Parathyroid adenoma (tissue), 2 donors: Measurements from ENCODE around the gene PML.
"Not testable (repeated sequence)": the region's sequence is repeated elsewhere in the genome, so short reads cannot be mapped to it uniquely, and the experiment has no call there.

ENCODE experiments used
- H2AFZ ChIP-seq: fragments of 300-600 bp; sonication (generic); one replicate; pipeline ENCODE4 v1.7.0; 2017; ENCODE audit warnings: antibody characterized with exemption, mild to moderate bottlenecking
- H3K27ac ChIP-seq: fragments of 300-600 bp; sonication (generic); one replicate; pipeline ENCODE4 v1.7.0; 2017
- H3K27me3 ChIP-seq: fragments of 300-600 bp; sonication (generic); one replicate; pipeline ENCODE4 v1.7.0; 2017; ENCODE audit warnings: low read length; ENCODE audit not compliant: control insufficient read depth, insufficient read depth
- H3K36me3 ChIP-seq: fragments of 300-600 bp; sonication (generic); one replicate; pipeline ENCODE4 v1.7.0; 2017; ENCODE audit warnings: low read length; ENCODE audit not compliant: control insufficient read depth, insufficient read depth
- H3K4me1 ChIP-seq: fragments of 300-600 bp; sonication (generic); one replicate; pipeline ENCODE4 v1.7.0; 2017; ENCODE audit warnings: control low read depth
- H3K4me2 ChIP-seq: fragments of 300-600 bp; sonication (generic); one replicate; pipeline ENCODE4 v1.7.0; 2017; ENCODE audit warnings: low read length
- H3K4me3 ChIP-seq: fragments of 300-600 bp; sonication (generic); one replicate; pipeline ENCODE4 v1.7.0; 2017; ENCODE audit warnings: low read depth, low read length
- H3K79me2 ChIP-seq: fragments of 300-600 bp; sonication (generic); one replicate; pipeline ENCODE4 v1.7.0; 2017; ENCODE audit warnings: control low read depth
- H3K9ac ChIP-seq: fragments of 300-600 bp; sonication (generic); one replicate; pipeline ENCODE4 v1.7.0; 2017; ENCODE audit warnings: mild to moderate bottlenecking
- H3K9me3 ChIP-seq: fragments of 300-600 bp; sonication (generic); one replicate; pipeline ENCODE4 v1.7.0; 2017; ENCODE audit warnings: low read length; ENCODE audit not compliant: control insufficient read depth
- TF ChIP-seq, protein P1 (sequence below): fragments of 300-600 bp; sonication (generic); IDR thresholded peaks from one replicate; pipeline ENCODE4 v1.7.0; 2017; ENCODE audit warnings: antibody characterized with exemption, mild to moderate bottlenecking
- donor health status: primary hyperparathyroidism.

The PML gene

GRCh38 chr15:73969151-73969759 lies 25.3 kb upstream of the PML start:
- no peak overlapping the region for H3K27ac ChIP-seq
- H3K27me3 ChIP-seq, result no peaks in the 10 kb centered on the region
- no peaks in the 10 kb centered on the region for H3K36me3 ChIP-seq
- H3K79me2 ChIP-seq, result no peaks in the 10 kb centered on the region
- TF ChIP-seq, protein P1, sequence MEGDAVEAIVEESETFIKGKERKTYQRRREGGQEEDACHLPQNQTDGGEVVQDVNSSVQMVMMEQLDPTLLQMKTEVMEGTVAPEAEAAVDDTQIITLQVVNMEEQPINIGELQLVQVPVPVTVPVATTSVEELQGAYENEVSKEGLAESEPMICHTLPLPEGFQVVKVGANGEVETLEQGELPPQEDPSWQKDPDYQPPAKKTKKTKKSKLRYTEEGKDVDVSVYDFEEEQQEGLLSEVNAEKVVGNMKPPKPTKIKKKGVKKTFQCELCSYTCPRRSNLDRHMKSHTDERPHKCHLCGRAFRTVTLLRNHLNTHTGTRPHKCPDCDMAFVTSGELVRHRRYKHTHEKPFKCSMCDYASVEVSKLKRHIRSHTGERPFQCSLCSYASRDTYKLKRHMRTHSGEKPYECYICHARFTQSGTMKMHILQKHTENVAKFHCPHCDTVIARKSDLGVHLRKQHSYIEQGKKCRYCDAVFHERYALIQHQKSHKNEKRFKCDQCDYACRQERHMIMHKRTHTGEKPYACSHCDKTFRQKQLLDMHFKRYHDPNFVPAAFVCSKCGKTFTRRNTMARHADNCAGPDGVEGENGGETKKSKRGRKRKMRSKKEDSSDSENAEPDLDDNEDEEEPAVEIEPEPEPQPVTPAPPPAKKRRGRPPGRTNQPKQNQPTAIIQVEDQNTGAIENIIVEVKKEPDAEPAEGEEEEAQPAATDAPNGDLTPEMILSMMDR, result no peak
- H3K4me3 ChIP-seq, result no peak overlapping the region
- no peaks in the 10 kb centered on the region for H3K9me3 ChIP-seq
- H3K9ac ChIP-seq, result no peak overlapping the region
- no peak overlapping the region for H3K4me2 ChIP-seq
- no peak overlapping the region for H2AFZ ChIP-seq
- no peaks in the 10 kb centered on the region for H3K4me1 ChIP-seq

DNA sequence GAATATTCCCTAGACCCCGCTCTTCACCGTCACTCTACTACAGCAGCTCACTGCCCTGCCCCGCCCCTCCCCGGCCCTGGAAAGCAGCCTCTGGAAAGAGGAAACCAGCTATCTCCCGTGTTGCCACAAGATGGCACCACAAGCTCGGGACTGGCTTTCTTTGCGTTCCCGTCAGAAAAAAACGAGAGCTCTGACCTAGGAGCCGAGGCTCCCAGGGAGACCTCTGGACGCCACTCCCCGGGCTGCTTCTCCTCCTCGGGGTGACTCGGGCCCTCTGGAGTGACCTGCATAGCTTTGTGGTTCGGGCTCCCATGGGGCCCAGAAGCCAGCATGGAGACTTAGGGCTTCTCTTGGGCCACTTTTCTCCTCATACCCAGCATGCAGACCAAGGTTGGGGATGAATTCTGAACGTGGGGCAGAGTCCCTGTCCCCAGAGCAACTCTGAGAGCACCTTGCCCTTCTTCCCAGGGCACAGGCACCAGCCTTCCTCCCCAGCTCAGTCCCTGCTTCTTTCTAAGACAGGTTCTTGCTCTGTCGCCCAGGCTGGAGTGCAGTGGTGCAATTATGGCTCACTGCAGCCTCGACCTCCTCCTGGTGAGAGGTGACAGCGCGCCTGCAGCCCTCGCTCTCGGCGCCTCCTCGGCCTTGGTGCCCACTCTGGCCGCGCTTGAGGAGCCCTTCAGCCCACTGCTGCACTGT lies 21.4 kb upstream of the PML start:
- Histone ChIP-seq H3K27me3 (no peaks in the 10 kb centered on the region), H3K79me2 (no peaks in the 10 kb centered on the region), H3K36me3 (no peaks in the 10 kb centered on the region), H3K4me1 (no peaks in the 10 kb centered on the region), H3K9ac (no peak overlapping the region), H3K27ac (no peak overlapping the region), H3K9me3 (no peaks in the 10 kb centered on the region), H3K4me2 (peak overlapping the region; percentile 63), H3K4me3 (no peak overlapping the region), H2AFZ (peak overlapping the region; percentile 56)
- TF ChIP-seq, protein P1, result peak; percentile 71

DNA sequence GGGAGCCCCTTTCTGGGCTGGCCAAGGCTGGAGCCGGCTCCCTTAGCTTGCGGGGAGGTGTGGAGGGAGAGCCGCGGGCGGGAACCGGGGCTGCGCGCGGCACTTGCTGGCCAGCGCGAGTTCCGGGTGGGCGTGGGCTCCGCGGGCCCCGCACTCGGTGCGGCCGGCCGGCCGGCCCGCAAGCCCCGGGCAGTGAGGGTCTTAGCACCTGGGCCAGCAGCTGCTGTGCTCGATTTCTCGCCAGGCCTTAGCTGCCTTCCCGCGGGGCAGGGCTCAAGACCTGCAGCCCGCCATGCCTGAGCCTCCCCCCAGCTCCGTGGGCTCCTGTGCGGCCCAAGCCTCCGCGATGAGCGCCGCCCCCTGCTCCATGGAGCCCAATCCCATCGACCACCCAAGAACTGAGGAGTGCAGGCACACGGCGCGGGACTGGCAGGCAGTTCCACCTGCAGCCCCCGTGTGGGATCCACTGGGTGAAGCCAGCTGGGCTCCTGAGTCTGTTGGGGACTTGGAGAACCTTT lies 20.8 kb upstream of the PML start:
- not testable (repeated sequence) for H3K4me1 ChIP-seq, H3K9ac ChIP-seq, H3K9me3 ChIP-seq, H2AFZ ChIP-seq, H3K27me3 ChIP-seq, H3K36me3 ChIP-seq, H3K4me3 ChIP-seq, H3K79me2 ChIP-seq, H3K27ac ChIP-seq, H3K4me2 ChIP-seq

DNA sequence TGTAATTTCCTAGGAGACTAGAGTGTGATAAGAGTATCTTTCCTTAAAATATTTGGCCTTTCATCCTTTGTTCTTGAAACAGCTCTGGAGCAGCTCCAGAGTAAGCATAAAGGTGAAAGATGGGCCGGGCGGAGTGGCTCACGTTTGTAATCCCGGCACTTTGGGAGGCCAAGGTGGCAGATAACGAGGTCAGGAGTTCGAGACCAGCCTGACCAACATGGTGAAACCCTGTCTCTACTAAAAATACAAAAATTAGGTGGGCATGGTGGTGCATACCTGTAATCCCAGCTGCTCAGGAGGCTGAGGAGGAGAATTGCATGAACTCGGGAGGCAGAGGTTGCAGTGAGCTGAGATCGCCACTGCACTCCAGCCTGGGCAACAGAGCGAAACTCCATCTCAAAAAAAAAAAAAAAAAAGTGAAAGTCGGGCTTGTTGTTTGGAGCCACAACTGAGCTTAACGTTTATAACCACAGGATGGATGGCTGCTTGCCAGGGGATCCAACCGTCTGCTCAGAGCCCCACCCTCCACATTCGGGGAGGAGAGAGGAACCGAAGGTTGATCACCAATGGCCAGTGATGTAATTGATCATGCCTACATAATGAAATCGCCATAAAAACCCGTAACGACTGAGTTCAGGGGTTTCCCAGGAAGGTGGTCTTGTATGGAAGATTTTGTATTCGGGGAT lies 18.9 kb upstream of the PML start:
- not testable (repeated sequence) for H3K36me3 ChIP-seq, H3K4me3 ChIP-seq, H3K27ac ChIP-seq, H3K9ac ChIP-seq, H3K9me3 ChIP-seq, H3K4me2 ChIP-seq, H2AFZ ChIP-seq, H3K27me3 ChIP-seq, H3K79me2 ChIP-seq, H3K4me1 ChIP-seq

DNA sequence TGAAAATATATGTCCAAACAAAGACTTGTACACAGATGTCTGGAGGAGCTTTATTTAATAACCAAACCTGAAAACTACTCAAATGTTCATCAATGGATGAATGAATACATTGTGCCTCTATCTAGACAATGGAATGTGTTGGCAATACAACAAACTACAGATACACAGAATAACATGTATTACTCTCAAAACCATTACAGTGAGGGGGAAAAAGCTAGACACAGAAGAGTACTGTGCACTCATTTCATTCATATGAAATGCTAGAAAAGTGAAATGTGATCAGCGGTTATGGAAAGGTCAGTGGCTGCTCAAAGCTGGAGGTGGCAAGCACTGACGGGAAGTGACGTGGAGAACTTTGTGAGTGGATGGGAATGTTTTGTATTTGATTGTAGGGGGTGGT lies 15.6 kb upstream of the PML start:
- Histone ChIP-seq H2AFZ (no peak overlapping the region), H3K79me2 (no peaks in the 10 kb centered on the region), H3K27me3 (no peaks in the 10 kb centered on the region), H3K4me2 (no peak overlapping the region), H3K9ac (no peak overlapping the region), H3K4me1 (peaks cover 20% of the 10 kb centered on the region), H3K4me3 (no peak overlapping the region), H3K9me3 (no peaks in the 10 kb centered on the region), H3K27ac (no peak overlapping the region), H3K36me3 (no peaks in the 10 kb centered on the region)
- TF ChIP-seq, protein P1, result no peak
